OCI-LY7 (cell line): Measurements from ENCODE around the gene CPLANE1. TPM values are rescaled to one million over a fixed set of nuclear protein-coding genes. Genes with fewer than 3 reads are reported as not detected.

ENCODE experiments used
- BruUV-seq: library from RNA; stranded (reverse); fragments of 400-500 nt; replicated peaks from 2 replicates; lab custom pipeline; 2021; lab: Mats Ljungman, UMichigan
- CTCF ChIA-PET: fragments of 300-600 bp; sonication (Branson Sonifier 250); formaldehyde crosslinking; loops from one replicate; lab custom pipeline; 2022; ENCODE audit warnings: antibody characterized with exemption; ENCODE audit not compliant: unreplicated experiment; lab: Charles Lee
- POLR2A ChIA-PET: fragments of 300-600 bp; sonication (Branson Sonifier 250); formaldehyde crosslinking; loops from one replicate; lab custom pipeline; 2022; ENCODE audit warnings: antibody characterized with exemption; lab: Charles Lee
- DNase-seq: peaks from one replicate; pipeline ENCODE4 v3.0.0-alpha.2; 2015; ENCODE audit warnings: low spot score
- H2AFZ ChIP-seq: fragments of 200-600 bp; sonication (generic), shearing (Covaris generic); 2 replicates; pipeline ENCODE4 v1.6.1; 2014; ENCODE audit warnings: mild to moderate bottlenecking, antibody characterized with exemption, low read length, moderate library complexity
- H3K27ac ChIP-seq: fragments of 200-600 bp; sonication (generic); 2 replicates; pipeline ENCODE4 v1.5.1; 2014; ENCODE audit warnings: mixed run types, low read depth, mild to moderate bottlenecking, moderate library complexity, low read length, inconsistent platforms; ENCODE audit not compliant: poor library complexity, severe bottlenecking
- H3K36me3 ChIP-seq: fragments of 200-600 bp; sonication (generic); 2 replicates; pipeline ENCODE4 v1.6.1; 2014; ENCODE audit warnings: mild to moderate bottlenecking, antibody characterized with exemption, low read length, moderate library complexity, mixed read lengths; ENCODE audit not compliant: insufficient read depth
- H3K4me1 ChIP-seq: fragments of 200-600 bp; sonication (generic); 2 replicates; pipeline ENCODE4 v1.5.1; 2014; ENCODE audit warnings: mild to moderate bottlenecking, low read length; ENCODE audit not compliant: insufficient read depth, poor library complexity, severe bottlenecking
- H3K4me2 ChIP-seq: fragments of 200-600 bp; sonication (generic); 2 replicates; pipeline ENCODE4 v1.6.1; 2014; ENCODE audit warnings: mild to moderate bottlenecking, low read length
- H3K4me3 ChIP-seq: fragments of 200-600 bp; sonication (generic); 2 replicates; pipeline ENCODE4 v1.5.1; 2014; ENCODE audit warnings: mild to moderate bottlenecking, low read depth, low read length; ENCODE audit not compliant: poor library complexity, severe bottlenecking
- H3K79me2 ChIP-seq: fragments of 200-600 bp; sonication (generic); 2 replicates; pipeline ENCODE4 v1.6.1; 2016; ENCODE audit warnings: low read depth, mild to moderate bottlenecking, low read length, moderate library complexity, mixed read lengths; ENCODE audit not compliant: insufficient read depth
- H3K9me2 ChIP-seq: fragments of 200-600 bp; sonication (generic); 2 replicates; pipeline ENCODE4 v1.6.1; 2016; ENCODE audit warnings: mild to moderate bottlenecking, low read length, mixed read lengths; ENCODE audit not compliant: insufficient read depth
- H3K9me3 ChIP-seq: fragments of 200-600 bp; sonication (generic); 2 replicates; pipeline ENCODE4 v1.6.1; 2014; ENCODE audit warnings: mild to moderate bottlenecking, mixed run types, low read length, mixed read lengths
- H4K20me1 ChIP-seq: fragments of 200-600 bp; sonication (generic); 2 replicates; pipeline ENCODE4 v1.6.1; 2014; ENCODE audit warnings: mild to moderate bottlenecking, antibody characterized with exemption, low read length, moderate library complexity, mixed read lengths; ENCODE audit not compliant: insufficient read depth
- CTCF ChIP-seq: fragments of 200-600 bp; sonication (generic); conservative IDR thresholded peaks from 2 replicates; pipeline ENCODE4 v1.5.1; 2014; ENCODE audit warnings: mild to moderate bottlenecking, antibody characterized with exemption, low read length, moderate library complexity, mixed read lengths
- EZH2phosphoT487 ChIP-seq: fragments of 200-600 bp; sonication (generic); IDR thresholded peaks from 2 replicates; pipeline ENCODE4 v1.6.1; 2018; ENCODE audit warnings: low read depth, borderline replicate concordance, mild to moderate bottlenecking, mixed run types, antibody characterized with exemption, low read length, moderate library complexity, mixed read lengths
- intact Hi-C: fragments of 100-400 bp; cut with micrococcal nuclease; formaldehyde crosslinking; loops from one replicate; pipeline ENCODE4 v1.10.0; 2022; ENCODE audit not compliant: unreplicated experiment
- total RNA-seq, 2 experiments: library from RNA; depleted of rRNA in 1 of 2; stranded (reverse); fragments of >200 nt in 1 of 2; shearing (Covaris generic) in 1 of 2; gene quantifications; 2 replicates each; pipeline ENCODE4 v1.2.3, GENCODE V29; 2014 to 2022

Gene CPLANE1
- total RNA-seq, 2 experiments from 2014 or later: 0.21 TPM; not detected in 1

GRCh38 chr5:37064442-37064841 is 184.7 kb downstream of the CPLANE1 start:
- no peaks in the 10 kb centered on the region for H3K9me2 ChIP-seq
- H3K27ac ChIP-seq: no peak overlapping the region
- no peak overlapping the region for H3K4me3 ChIP-seq
- H3K79me2 ChIP-seq: no peaks in the 10 kb centered on the region
- no peak overlapping the region for H2AFZ ChIP-seq
- ChIA-PET POLR2A (no interaction called here), CTCF (no interaction called here)
- no peak overlapping the region for H3K4me2 ChIP-seq
- no peaks in the 10 kb centered on the region for H4K20me1 ChIP-seq
- peaks cover 56% of the 10 kb centered on the region for H3K36me3 ChIP-seq
- DNase-seq: no peak
- no peak for TF ChIP-seq CTCF
- TF ChIP-seq EZH2phosphoT487: no peak
- no peaks in the 10 kb centered on the region for H3K4me1 ChIP-seq
- BruUV-seq: no TSS peak
- H3K9me3 ChIP-seq: no peaks in the 10 kb centered on the region
- intact Hi-C loops: no loop called here

- no TSS peak for BruUV-seq
- ChIA-PET CTCF (no interaction called here), POLR2A (no interaction called here)
- no peak overlapping the region for H3K4me3 ChIP-seq
- H2AFZ ChIP-seq: no peak overlapping the region
- H3K79me2 ChIP-seq: no peaks in the 10 kb centered on the region
- TF ChIP-seq CTCF: no peak
- no peak for TF ChIP-seq EZH2phosphoT487
- H3K4me2 ChIP-seq: no peak overlapping the region
- intact Hi-C loops: no loop called here
- no peaks in the 10 kb centered on the region for H4K20me1 ChIP-seq
- H3K27ac ChIP-seq: no peak overlapping the region
- no peaks in the 10 kb centered on the region for H3K4me1 ChIP-seq
- H3K9me2 ChIP-seq: no peaks in the 10 kb centered on the region
- no peaks in the 10 kb centered on the region for H3K9me3 ChIP-seq
- H3K36me3 ChIP-seq: peaks cover 63% of the 10 kb centered on the region
- DNase-seq: no peak
Observed at GRCh38 chr5:37063739-37064138, 185.4 kb downstream of the CPLANE1 start.

- Histone ChIP-seq H3K4me3 (no peak overlapping the region), H3K4me1 (no peaks in the 10 kb centered on the region), H3K4me2 (no peak overlapping the region), H4K20me1 (no peaks in the 10 kb centered on the region), H3K9me2 (no peaks in the 10 kb centered on the region), H3K27ac (no peak overlapping the region), H3K36me3 (peaks cover 82% of the 10 kb centered on the region), H3K9me3 (no peaks in the 10 kb centered on the region), H2AFZ (no peak overlapping the region), H3K79me2 (no peaks in the 10 kb centered on the region)
- BruUV-seq: no TSS peak
- POLR2A ChIA-PET: interaction anchor here (0.5 to 0.7 kb wide), 2 partner anchors 10 to 15 kb away, joined by 3 read pairs; no protein-coding TSS in a partner anchor
- DNase-seq: no peak
- intact Hi-C loops: no loop called here
- CTCF ChIA-PET: no interaction called here
- no peak for TF ChIP-seq EZH2phosphoT487
Observed at GRCh38 chr5:37060030-37060429, 189.1 kb downstream of the CPLANE1 start.
